Stomach (tissue), 9 donors: ENCODE data around the gene OVCH1. TPM values are rescaled to one million over a fixed set of nuclear protein-coding genes. Genes with fewer than 3 reads are reported as not detected.
"Not testable (repeated sequence)": the region's sequence is repeated elsewhere in the genome, so short reads cannot be mapped to it uniquely, and the experiment has no call there.

Source experiments
- DNase-seq, 2 donors: peaks; one replicate each; pipeline versions ENCODE4 v3.0.0 to v3.0.0-alpha.2; 2013 to 2019
- H3K27ac ChIP-seq, 5 donors: fragments of 200-600 bp in 4 of 5; sonication (generic) in 4 of 5; one replicate each; pipeline ENCODE4 v1.5.1; 2013 to 2019; ENCODE audit warnings: mild to moderate bottlenecking in 1 of 5, moderate library complexity in 1 of 5
- H3K27me3 ChIP-seq, 3 donors: fragments of 200-600 bp; sonication (generic); one replicate each; pipeline ENCODE4 v1.5.1; 2017 to 2019; ENCODE audit warnings: mixed run types in 1 of 3
- H3K36me3 ChIP-seq, 4 donors: fragments of 200-600 bp; sonication (generic); 1 replicate in 3 of 4; 2 replicates in 1 of 4; pipeline ENCODE4 v1.5.1; 2016 to 2019
- H3K4me1 ChIP-seq, 4 donors: fragments of 200-600 bp; sonication (generic); one replicate each; pipeline ENCODE4 v1.5.1; 2016 to 2019
- H3K4me3 ChIP-seq, 4 donors: fragments of 200-600 bp; sonication (generic) in 3 of 4; one replicate each; pipeline ENCODE4 v1.5.1; 2016 to 2019; ENCODE audit warnings: mild to moderate bottlenecking in 1 of 4
- H3K9me3 ChIP-seq, 4 donors: fragments of 200-600 bp; sonication (generic); one replicate each; pipeline ENCODE4 v1.5.1; 2016 to 2019
- CTCF ChIP-seq, 7 experiments: fragments of 450-650 bp in 4 of 7; fragments of 200-600 bp in 3 of 7; sonication (generic) in 3 of 7; IDR thresholded peaks; one replicate each; pipeline ENCODE4 v1.5.1; 2016 to 2019; ENCODE audit warnings: antibody characterized with exemption in 7 of 7, control low read depth in 2 of 7, mild to moderate bottlenecking in 1 of 7
- EP300 ChIP-seq: sonication (generic); formaldehyde crosslinking; IDR thresholded peaks from one replicate; pipeline ENCODE4 v1.6.1; 2017; ENCODE audit warnings: antibody characterized with exemption
- POLR2A ChIP-seq, 4 donors: fragments of 450-650 bp; IDR thresholded peaks; one replicate each; pipeline ENCODE4 v1.6.1; 2016; ENCODE audit warnings: antibody characterized with exemption in 4 of 4, control low read depth in 2 of 4, mild to moderate bottlenecking in 1 of 4, moderate library complexity in 1 of 4
- POLR2AphosphoS5 ChIP-seq, 3 donors: sonication (generic); formaldehyde crosslinking; IDR thresholded peaks; one replicate each; pipeline ENCODE4 v1.6.1; 2016; ENCODE audit warnings: antibody characterized with exemption in 3 of 3
- WGBS, 5 donors: extraction: QIAGEN DNeasy Blood & Tissue Kit in 3 of 5; methylation state at CpG; one replicate each; pipeline versions ENCODE4 v1.1.5 to v1.1.7; 2013 to 2018; 5-methylcytosine and 5-hydroxymethylcytosine counted together
- intact Hi-C: fragments of 100-400 bp; cut with DNase I; formaldehyde crosslinking; loops from one replicate; pipeline ENCODE4 v1.15.1; 2023; ENCODE audit warnings: low total_unique reads
- polyA plus RNA-seq, 3 donors: library from polyadenylated mRNA; stranded (reverse); fragments of 200-250 nt; gene quantifications; one replicate each; pipeline ENCODE4 v1.2.3, GENCODE V29; 2013
- total RNA-seq, 5 donors: library from RNA; depleted of rRNA; stranded (reverse); fragments of >200 nt; gene quantifications; one replicate each; pipeline versions ENCODE4 v1.1.0 to v1.2.3, GENCODE V29; 2014 to 2016
- donor health status: healthy with polysubstance abuse.
- donor health status: Bipolar disorder and iron deficiency.
- donor health status: healthy.

OVCH1 gene
- total and polyA plus RNA-seq, 8 donors: 0.18 TPM; not detected in 6

GRCh38 chr12:29403991-29404390, 93.5 kb downstream of the OVCH1 start:
- Histone ChIP-seq H3K4me3 (no peak overlapping the region), H3K36me3 (no peaks in the 10 kb centered on the region), H3K27ac (no peak overlapping the region), H3K9me3 (no peaks in the 10 kb centered on the region), H3K27me3 (no peaks in the 10 kb centered on the region), H3K4me1 (no peaks in the 10 kb centered on the region)
- WGBS, 5 donors: 61 to 75% (median 67%) methylated on average over 4 of the region's 4 CpGs
- intact Hi-C loops: no loop called here
- TF ChIP-seq POLR2AphosphoS5 (IDR thresholded peaks at IDR 0.05) (no peak), EP300 (no peak), POLR2A (IDR thresholded peaks at IDR 0.05) (no peak)
- DNase-seq: no peak

- Histone ChIP-seq H3K9me3 (no peaks in the 10 kb centered on the region), H3K36me3 (no peaks in the 10 kb centered on the region), H3K27me3 (no peaks in the 10 kb centered on the region), H3K4me1 (no peaks in the 10 kb centered on the region), H3K4me3 (no peak overlapping the region), H3K27ac (no peak overlapping the region)
- intact Hi-C loops: no loop called here
- no peak for TF ChIP-seq POLR2AphosphoS5 (IDR thresholded peaks at IDR 0.05)
- TF ChIP-seq POLR2A (IDR thresholded peaks at IDR 0.05): no peak
- TF ChIP-seq EP300: no peak
- no peak for TF ChIP-seq CTCF (IDR thresholded peaks at IDR 0.05)
- no peak for DNase-seq
Measured at GRCh38 chr12:29402437-29402836, 95.0 kb downstream of the OVCH1 start.

DNA sequence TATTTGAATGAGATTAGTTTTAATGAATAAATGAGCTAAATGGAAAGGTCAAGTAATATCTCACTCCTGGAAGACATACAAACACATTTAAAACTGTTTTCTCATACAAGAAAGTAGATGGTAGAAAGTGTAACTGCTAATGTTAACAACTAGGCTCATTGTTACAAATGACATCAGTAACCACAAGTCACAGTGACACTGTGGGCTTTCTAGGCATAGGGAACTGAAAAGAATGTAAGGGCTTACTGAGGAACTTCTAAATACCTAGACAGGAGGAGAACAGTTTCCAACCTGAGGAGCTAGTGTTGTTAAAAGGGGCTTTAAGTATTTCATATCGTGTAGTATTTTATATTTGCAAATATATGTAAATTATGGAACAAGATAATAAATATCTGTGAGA, 99.0 kb downstream of the OVCH1 start:
- DNase-seq: no peak
- Histone ChIP-seq H3K9me3 (no peaks in the 10 kb centered on the region), H3K4me1 (no peaks in the 10 kb centered on the region), H3K27ac (no peak overlapping the region), H3K36me3 (no peaks in the 10 kb centered on the region), H3K27me3 (no peaks in the 10 kb centered on the region), H3K4me3 (no peak overlapping the region)
- 89 to 97% (median 93%) methylated on average over 1 of the region's 1 CpG for WGBS, 5 donors
- TF ChIP-seq POLR2A (IDR thresholded peaks at IDR 0.05) (no peak), EP300 (no peak), POLR2AphosphoS5 (IDR thresholded peaks at IDR 0.05) (no peak), CTCF (IDR thresholded peaks at IDR 0.05) (no peak)
- intact Hi-C loops: no loop called here

DNA sequence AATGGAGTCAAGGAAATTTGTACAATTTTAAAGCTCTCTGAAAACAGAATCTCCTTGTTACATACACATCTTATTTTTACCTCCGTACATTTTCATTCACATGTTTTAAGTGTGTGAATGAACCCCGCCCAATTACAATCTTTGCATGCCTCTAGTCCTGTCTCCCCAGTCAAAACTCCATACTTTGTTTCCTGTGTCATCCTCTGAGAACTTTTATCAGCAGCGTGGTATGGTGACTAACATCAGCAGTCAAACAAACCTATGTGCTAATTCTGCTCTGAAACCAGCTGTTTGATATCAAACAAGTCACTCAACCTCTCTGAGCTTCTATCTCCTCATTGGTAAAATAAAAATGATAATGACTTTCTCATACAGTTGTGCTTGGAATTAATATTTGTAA, 100.7 kb downstream of the OVCH1 start:
- TF ChIP-seq CTCF (IDR thresholded peaks at IDR 0.05) (no peak), POLR2AphosphoS5 (IDR thresholded peaks at IDR 0.05) (no peak), POLR2A (IDR thresholded peaks at IDR 0.05) (no peak), EP300 (no peak)
- Histone ChIP-seq H3K27me3 (no peaks in the 10 kb centered on the region), H3K4me3 (no peak overlapping the region), H3K4me1 (no peaks in the 10 kb centered on the region), H3K9me3 (no peaks in the 10 kb centered on the region), H3K36me3 (no peaks in the 10 kb centered on the region), H3K27ac (no peak overlapping the region)
- DNase-seq: no peak
- intact Hi-C loops: no loop called here
- WGBS, 5 donors: 63 to 74% (median 65%) methylated on average over 3 of the region's 3 CpGs

- no peak overlapping the region for H3K27ac ChIP-seq
- intact Hi-C loops: no loop called here
- no peaks in the 10 kb centered on the region for H3K4me1 ChIP-seq
- H3K9me3 ChIP-seq: no peaks in the 10 kb centered on the region
- H3K27me3 ChIP-seq: no peaks in the 10 kb centered on the region
- TF ChIP-seq EP300 (no peak), CTCF (IDR thresholded peaks at IDR 0.05) (no peak), POLR2A (IDR thresholded peaks at IDR 0.05) (no peak), POLR2AphosphoS5 (IDR thresholded peaks at IDR 0.05) (no peak)
- WGBS, 5 donors: 67 to 89% (median 82%) methylated on average over 1 of the region's 1 CpG
- H3K4me3 ChIP-seq: no peak overlapping the region
- H3K36me3 ChIP-seq: no peaks in the 10 kb centered on the region
- no peak for DNase-seq
Measured at GRCh38 chr12:29395356-29395755, 102.1 kb downstream of the OVCH1 start.

- H3K36me3 ChIP-seq, intact Hi-C loops, H3K27ac ChIP-seq, H3K4me3 ChIP-seq, H3K4me1 ChIP-seq, H3K27me3 ChIP-seq, H3K9me3 ChIP-seq: not testable (repeated sequence)
- WGBS, 5 donors: 20 to 39% (median 31%) methylated on average over 3 of the region's 3 CpGs
- DNase-seq: peak in 1 of 2 donors; percentile 36
Measured at GRCh38 chr12:29390419-29390818, 107.1 kb downstream of the OVCH1 start.
